H1 (cell line): Measurements from ENCODE around the gene MSN. TPM values are rescaled to one million over a fixed set of nuclear protein-coding genes. Genes with fewer than 3 reads are reported as not detected.

Experiments used
- JUND ChIP-seq: IDR thresholded peaks from 2 replicates; pipeline ENCODE4 v1.6.1; 2011; ENCODE audit warnings: mild to moderate bottlenecking, improper control_type of control experiment, low read length
- RAD21 ChIP-seq, 2 experiments: IDR thresholded peaks in 1 of 2; conservative IDR thresholded peaks in 1 of 2; 2 replicates each; pipeline ENCODE4 v1.6.1; 2011; ENCODE audit warnings: low read depth in 2 of 2, low read length in 2 of 2, improper control_type of control experiment in 1 of 2, inconsistent platforms in 1 of 2, mild to moderate bottlenecking in 1 of 2, moderate library complexity in 1 of 2
- ZNF274 ChIP-seq: IDR thresholded peaks from 2 replicates; pipeline ENCODE4 v1.7.0; 2012; ENCODE audit warnings: low read length, borderline replicate concordance; ENCODE audit errors: extremely low read depth
- polyA plus RNA-seq, 7 experiments: library from polyadenylated mRNA; depleted of rRNA in 3 of 7; stranded (reverse) in 5 of 7; unstranded in 2 of 7; fragments of >200 nt in 5 of 7; fragments of 200-250 nt in 2 of 7; gene quantifications; 1 replicate in 5 of 7; 2 replicates in 1 of 7; 4 replicates in 1 of 7; pipeline versions ENCODE4 v1.2.1 to v1.2.3, GENCODE V29; 2011 to 2013; ENCODE audit warnings: missing spikeins in 2 of 7, mixed read lengths in 2 of 7
- total RNA-seq: library from RNA; stranded (reverse); fragmentation: NEBNext Ultra II Directional; extraction: Animal tissue kit (Norgen Biotek cat#: 25700); gene quantifications from 2 replicates; pipeline ENCODE4 v1.2.1, GENCODE V29; 2021
- TF ChIP-seq, protein P1 (sequence below): IDR thresholded peaks from 2 replicates; pipeline ENCODE4 v1.6.1; 2012; ENCODE audit warnings: low read length, inconsistent platforms

The MSN gene
- total and polyA plus RNA-seq, 2 of the 8 experiments (the other 6 are each of a cell fraction or from before 2014, with no cell fraction given), result 112 to 133 TPM

DNA sequence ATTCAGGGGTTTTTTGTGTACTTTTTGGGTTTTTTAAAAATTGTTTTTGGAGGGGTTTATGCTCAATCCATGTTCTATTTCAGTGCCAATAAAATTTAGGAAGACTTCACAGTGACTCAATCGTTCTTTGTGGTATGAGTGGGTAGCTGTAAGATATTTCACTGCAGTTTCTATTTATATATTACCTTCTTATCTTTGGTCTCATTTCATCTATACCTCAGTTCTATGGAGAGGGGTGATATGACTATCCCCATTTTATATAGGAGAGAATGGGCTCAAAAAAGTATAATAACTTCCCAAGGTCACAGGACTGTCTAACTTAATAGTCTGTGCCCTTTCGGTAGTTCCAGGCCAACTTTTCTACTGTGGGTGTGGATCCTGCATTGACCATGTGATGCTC is 74.4 kb downstream of the MSN start (continued):
- TF ChIP-seq JUND (no peak), ZNF274 (no peak), RAD21 (IDR thresholded peaks at IDR 0.05 in 1 of 2, conservative IDR thresholded peaks at IDR 0.05 in 1 of 2; ENCODE audit: low read depth in 2 of 2, low read length in 2 of 2) (no peak)
- TF ChIP-seq, protein P1, sequence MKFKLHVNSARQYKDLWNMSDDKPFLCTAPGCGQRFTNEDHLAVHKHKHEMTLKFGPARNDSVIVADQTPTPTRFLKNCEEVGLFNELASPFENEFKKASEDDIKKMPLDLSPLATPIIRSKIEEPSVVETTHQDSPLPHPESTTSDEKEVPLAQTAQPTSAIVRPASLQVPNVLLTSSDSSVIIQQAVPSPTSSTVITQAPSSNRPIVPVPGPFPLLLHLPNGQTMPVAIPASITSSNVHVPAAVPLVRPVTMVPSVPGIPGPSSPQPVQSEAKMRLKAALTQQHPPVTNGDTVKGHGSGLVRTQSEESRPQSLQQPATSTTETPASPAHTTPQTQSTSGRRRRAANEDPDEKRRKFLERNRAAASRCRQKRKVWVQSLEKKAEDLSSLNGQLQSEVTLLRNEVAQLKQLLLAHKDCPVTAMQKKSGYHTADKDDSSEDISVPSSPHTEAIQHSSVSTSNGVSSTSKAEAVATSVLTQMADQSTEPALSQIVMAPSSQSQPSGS, result no peak
